ENCODE measurements around the gene HIBADH. TPM values are rescaled to one million over a fixed set of nuclear protein-coding genes. Genes with fewer than 3 reads are reported as not detected.

The HIBADH gene
- total and polyA plus RNA-seq, 10 of the 15 experiments (the other 5 are each of a cell fraction or from before 2014, with no cell fraction given) = 8.7 to 36.1 (median 18.6) TPM

GRCh38 chr7:27533652-27534081, 129.0 kb downstream of the HIBADH start:
- ChIA-PET SMC1A (ENCODE audit: uncharacterized antibody, unreplicated experiment) (no interaction called here), POLR2A (no interaction called here), RAD21 (ENCODE audit: unreplicated experiment) (no interaction called here), CTCF (interaction anchor here (1.3 kb wide), 1 partner anchor 240 kb away, joined by 3 read pairs; no protein-coding TSS in a partner anchor)
- ATAC-seq = no peak
- H3K27me3 ChIP-seq (replicated peaks in 1 of 2; ENCODE audit: control insufficient read depth in 2 of 2, insufficient read depth in 2 of 2, low read length in 1 of 2) = no peaks in the 10 kb centered on the region
- H3K9me3 ChIP-seq (replicated peaks; ENCODE audit: control insufficient read depth, insufficient read depth, low read length) = no peaks in the 10 kb centered on the region
- in situ Hi-C loops (cut with MboI) (no loop called here), intact Hi-C loops (cut with micrococcal nuclease; ENCODE audit: unreplicated experiment) (no loop called here)
- WGBS (ENCODE audit: insufficient coverage, insufficient replicate concordance, low lambda C conversion rate, missing lambda C conversion rate) = 75% methylated on average over 6 of the region's 6 CpGs
- FAIRE-seq = no peak
- H3K4me1 ChIP-seq (ENCODE audit: control insufficient read depth, insufficient read depth, low read length) = no peaks in the 10 kb centered on the region
- no peaks in the 10 kb centered on the region for H3K79me2 ChIP-seq (ENCODE audit: control insufficient read depth, insufficient read depth, low read length)
- TF ChIP-seq RB1 (IDR thresholded peaks at IDR 0.05; ENCODE audit: borderline replicate concordance) = no peak
- no peak for TF ChIP-seq NFXL1 (IDR thresholded peaks at IDR 0.05; ENCODE audit: borderline replicate concordance)
- TF ChIP-seq, protein P1, sequence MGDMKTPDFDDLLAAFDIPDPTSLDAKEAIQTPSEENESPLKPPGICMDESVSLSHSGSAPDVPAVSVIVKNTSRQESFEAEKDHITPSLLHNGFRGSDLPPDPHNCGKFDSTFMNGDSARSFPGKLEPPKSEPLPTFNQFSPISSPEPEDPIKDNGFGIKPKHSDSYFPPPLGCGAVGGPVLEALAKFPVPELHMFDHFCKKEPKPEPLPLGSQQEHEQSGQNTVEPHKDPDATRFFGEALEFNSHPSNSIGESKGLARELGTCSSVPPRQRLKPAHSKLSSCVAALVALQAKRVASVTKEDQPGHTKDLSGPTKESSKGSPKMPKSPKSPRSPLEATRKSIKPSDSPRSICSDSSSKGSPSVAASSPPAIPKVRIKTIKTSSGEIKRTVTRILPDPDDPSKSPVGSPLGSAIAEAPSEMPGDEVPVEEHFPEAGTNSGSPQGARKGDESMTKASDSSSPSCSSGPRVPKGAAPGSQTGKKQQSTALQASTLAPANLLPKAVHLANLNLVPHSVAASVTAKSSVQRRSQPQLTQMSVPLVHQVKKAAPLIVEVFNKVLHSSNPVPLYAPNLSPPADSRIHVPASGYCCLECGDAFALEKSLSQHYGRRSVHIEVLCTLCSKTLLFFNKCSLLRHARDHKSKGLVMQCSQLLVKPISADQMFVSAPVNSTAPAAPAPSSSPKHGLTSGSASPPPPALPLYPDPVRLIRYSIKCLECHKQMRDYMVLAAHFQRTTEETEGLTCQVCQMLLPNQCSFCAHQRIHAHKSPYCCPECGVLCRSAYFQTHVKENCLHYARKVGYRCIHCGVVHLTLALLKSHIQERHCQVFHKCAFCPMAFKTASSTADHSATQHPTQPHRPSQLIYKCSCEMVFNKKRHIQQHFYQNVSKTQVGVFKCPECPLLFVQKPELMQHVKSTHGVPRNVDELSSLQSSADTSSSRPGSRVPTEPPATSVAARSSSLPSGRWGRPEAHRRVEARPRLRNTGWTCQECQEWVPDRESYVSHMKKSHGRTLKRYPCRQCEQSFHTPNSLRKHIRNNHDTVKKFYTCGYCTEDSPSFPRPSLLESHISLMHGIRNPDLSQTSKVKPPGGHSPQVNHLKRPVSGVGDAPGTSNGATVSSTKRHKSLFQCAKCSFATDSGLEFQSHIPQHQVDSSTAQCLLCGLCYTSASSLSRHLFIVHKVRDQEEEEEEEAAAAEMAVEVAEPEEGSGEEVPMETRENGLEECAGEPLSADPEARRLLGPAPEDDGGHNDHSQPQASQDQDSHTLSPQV (IDR thresholded peaks at IDR 0.05) = no peak
- no peak for TF ChIP-seq BRCA1 (IDR thresholded peaks at IDR 0.05; ENCODE audit: low read depth, low read length)
- no peak for TF ChIP-seq STAT1 (conservative IDR thresholded peaks at IDR 0.05)
- no peak for TF ChIP-seq POLR2A (IDR thresholded peaks at IDR 0.05; ENCODE audit: low read depth, low read length)
- TF ChIP-seq ZNF207 (IDR thresholded peaks at IDR 0.05; ENCODE audit: borderline replicate concordance) = no peak
- no peak for TF ChIP-seq CREB1 (IDR thresholded peaks at IDR 0.05; ENCODE audit: low read depth)
- TF ChIP-seq SREBF2 (IDR thresholded peaks at IDR 0.05; ENCODE audit: low read length) = no peak
- no peak for TF ChIP-seq KAT2A (conservative IDR thresholded peaks at IDR 0.05; ENCODE audit: control insufficient read depth, low read depth, low read length)
- no peak for TF ChIP-seq NFYB (IDR thresholded peaks at IDR 0.05; ENCODE audit: insufficient read depth, low read depth, low read length)
- TF ChIP-seq NFIC (IDR thresholded peaks at IDR 0.05; ENCODE audit: low read depth, low read length) = no peak
- no peak for TF ChIP-seq ZSCAN29 (IDR thresholded peaks at IDR 0.05)
- TF ChIP-seq SPI1 (IDR thresholded peaks at IDR 0.05; ENCODE audit: borderline replicate concordance, insufficient read depth, low read depth, low read length) = no peak
- no peak for TF ChIP-seq ASH2L (IDR thresholded peaks at IDR 0.05; ENCODE audit: borderline replicate concordance, low read depth)
- no peak for TF ChIP-seq EED (IDR thresholded peaks at IDR 0.05; ENCODE audit: low read depth)
- no peak for TF ChIP-seq YY1 (IDR thresholded peaks at IDR 0.05; ENCODE audit: low read depth, low read length)
- TF ChIP-seq PML (IDR thresholded peaks at IDR 0.05; ENCODE audit: low read length) = no peak
- H3K9ac ChIP-seq (ENCODE audit: control insufficient read depth, insufficient read depth, low read length) = no peak overlapping the region
- H3K4me2 ChIP-seq (ENCODE audit: control insufficient read depth, insufficient read depth) = no peak overlapping the region
- DNase-seq (ENCODE audit: low read depth, low spot score) = no peak
- no peaks in the 10 kb centered on the region for H4K20me1 ChIP-seq (ENCODE audit: control insufficient read depth, insufficient read depth)
- H2AFZ ChIP-seq (ENCODE audit: control insufficient read depth, low read depth, low read length) = no peak overlapping the region
- H3K4me3 ChIP-seq = no peak overlapping the region
- H3K36me3 ChIP-seq (ENCODE audit: control insufficient read depth in 2 of 2, insufficient read depth in 2 of 2, low read length in 1 of 2) = no peaks in the 10 kb centered on the region
- BruUV-seq (replicated peaks) = no TSS peak
- H3K27ac ChIP-seq (ENCODE audit: control insufficient read depth, insufficient read depth) = no peak overlapping the region
